Neural cell (in vitro differentiated cells): Measurements from ENCODE around the gene OBP2A. TPM values are rescaled to one million over a fixed set of nuclear protein-coding genes. Genes with fewer than 3 reads are reported as not detected.

Experiments
- H2AFZ ChIP-seq: fragments of 200-600, 300-800 bp; sonication (generic), shearing (Covaris generic); 2 replicates; pipeline ENCODE4 v1.6.0; 2014; ENCODE audit warnings: low read depth, mild to moderate bottlenecking, antibody characterized with exemption, low read length, moderate library complexity
- H3F3A ChIP-seq: fragments of 200-600 bp; shearing (Covaris generic); 2 replicates; pipeline ENCODE4 v1.6.1; 2016; ENCODE audit warnings: mild to moderate bottlenecking, moderate library complexity, mixed read lengths, antibody characterized with exemption, low read length; ENCODE audit not compliant: insufficient read depth, poor library complexity, severe bottlenecking
- H3K27ac ChIP-seq: fragments of 200-600, 300-800 bp; sonication (generic), shearing (Covaris generic); 2 replicates; pipeline ENCODE4 v1.5.1; 2014; ENCODE audit warnings: mild to moderate bottlenecking, low read length, moderate library complexity
- H3K27me3 ChIP-seq: fragments of 300-800, 200-600 bp; sonication (generic), shearing (Covaris generic); 2 replicates; pipeline ENCODE4 v1.6.0; 2014; ENCODE audit warnings: mild to moderate bottlenecking, low read depth, low read length, moderate library complexity; ENCODE audit not compliant: insufficient read depth
- H3K36me3 ChIP-seq: fragments of 300-800, 200-600 bp; sonication (generic), shearing (Covaris generic); 2 replicates; pipeline ENCODE4 v1.5.1; 2014; ENCODE audit warnings: mild to moderate bottlenecking, antibody characterized with exemption, low read length, moderate library complexity; ENCODE audit not compliant: insufficient read depth
- H3K4me2 ChIP-seq: fragments of 300-800, 200-600 bp; sonication (generic), shearing (Covaris generic); 2 replicates; pipeline ENCODE4 v1.6.0; 2014; ENCODE audit warnings: mild to moderate bottlenecking, low read length
- H3K4me3 ChIP-seq: fragments of 300-800, 200-600 bp; sonication (generic), shearing (Covaris generic); 2 replicates; pipeline ENCODE4 v1.5.1; 2014; ENCODE audit warnings: mild to moderate bottlenecking, low read length, moderate library complexity
- H3K79me2 ChIP-seq: fragments of 200-600 bp; shearing (Covaris generic); replicated peaks from 2 replicates; pipeline ENCODE4 v1.6.0; 2014; ENCODE audit warnings: mild to moderate bottlenecking, low read length, moderate library complexity; ENCODE audit not compliant: insufficient read depth
- H3K9ac ChIP-seq: fragments of 300-800, 200-600 bp; sonication (generic), shearing (Covaris generic); 2 replicates; pipeline ENCODE4 v1.6.1; 2016; ENCODE audit warnings: mild to moderate bottlenecking, low read length, mixed read lengths
- H3K9me2 ChIP-seq: fragments of 200-600 bp; shearing (Covaris generic); 2 replicates; pipeline ENCODE4 v1.6.1; 2016; ENCODE audit warnings: mild to moderate bottlenecking, low read length, mixed read lengths; ENCODE audit not compliant: insufficient read depth
- H3K9me3 ChIP-seq: fragments of 200-600, 300-800 bp; sonication (generic), shearing (Covaris generic); 2 replicates; pipeline ENCODE4 v1.6.1; 2016; ENCODE audit warnings: mild to moderate bottlenecking, mixed run types, low read length, moderate library complexity, mixed read lengths
- H4K20me1 ChIP-seq: fragments of 200-600 bp; shearing (Covaris generic); 2 replicates; pipeline ENCODE4 v1.6.1; 2016; ENCODE audit warnings: mild to moderate bottlenecking, mixed run types; ENCODE audit not compliant: insufficient read depth
- EP300 ChIP-seq: fragments of 450-650 bp; conservative IDR thresholded peaks from 2 replicates; pipeline ENCODE4 v1.6.1; 2014; ENCODE audit warnings: antibody characterized with exemption, mild to moderate bottlenecking, moderate library complexity; ENCODE audit not compliant: poor library complexity, severe bottlenecking
- EZH2 ChIP-seq: fragments of 200-600, 300-800 bp; shearing (Covaris generic), sonication (generic); IDR thresholded peaks from 2 replicates; pipeline ENCODE4 v1.6.1; 2014; ENCODE audit warnings: antibody characterized with exemption, low read length, borderline replicate concordance, mild to moderate bottlenecking; ENCODE audit not compliant: insufficient read depth, poor library complexity, severe bottlenecking
- MXI1 ChIP-seq: fragments of 450-650 bp; conservative IDR thresholded peaks from 2 replicates; pipeline ENCODE4 v1.6.1; 2014; ENCODE audit warnings: antibody characterized with exemption, mild to moderate bottlenecking; ENCODE audit not compliant: poor library complexity, severe bottlenecking
- RAD21 ChIP-seq: fragments of 450-650 bp; conservative IDR thresholded peaks from 2 replicates; pipeline ENCODE4 v1.6.1; 2014; ENCODE audit warnings: antibody characterized with exemption, mild to moderate bottlenecking, moderate library complexity
- SMC3 ChIP-seq: fragments of 450-650 bp; conservative IDR thresholded peaks from 2 replicates; pipeline ENCODE4 v1.6.1; 2014; ENCODE audit warnings: antibody characterized with exemption, mild to moderate bottlenecking, moderate library complexity; ENCODE audit not compliant: poor library complexity
- polyA plus RNA-seq: library from polyadenylated mRNA; depleted of rRNA; stranded (reverse); fragments of >200 nt; gene quantifications from 2 replicates; pipeline ENCODE4 v1.2.3, GENCODE V29; 2014
- TF ChIP-seq, protein P1 (sequence below): fragments of 450-650 bp; IDR thresholded peaks from 2 replicates; pipeline ENCODE4 v1.5.1; 2014; ENCODE audit warnings: antibody characterized with exemption, mild to moderate bottlenecking, moderate library complexity; ENCODE audit not compliant: poor library complexity, severe bottlenecking
- TF ChIP-seq, protein P2 (sequence below): IDR thresholded peaks from 2 replicates; pipeline ENCODE4 v1.6.1; 2012; ENCODE audit warnings: borderline replicate concordance

Gene OBP2A
- polyA plus RNA-seq, 1 donor from 2014 or later: not detected

DNA sequence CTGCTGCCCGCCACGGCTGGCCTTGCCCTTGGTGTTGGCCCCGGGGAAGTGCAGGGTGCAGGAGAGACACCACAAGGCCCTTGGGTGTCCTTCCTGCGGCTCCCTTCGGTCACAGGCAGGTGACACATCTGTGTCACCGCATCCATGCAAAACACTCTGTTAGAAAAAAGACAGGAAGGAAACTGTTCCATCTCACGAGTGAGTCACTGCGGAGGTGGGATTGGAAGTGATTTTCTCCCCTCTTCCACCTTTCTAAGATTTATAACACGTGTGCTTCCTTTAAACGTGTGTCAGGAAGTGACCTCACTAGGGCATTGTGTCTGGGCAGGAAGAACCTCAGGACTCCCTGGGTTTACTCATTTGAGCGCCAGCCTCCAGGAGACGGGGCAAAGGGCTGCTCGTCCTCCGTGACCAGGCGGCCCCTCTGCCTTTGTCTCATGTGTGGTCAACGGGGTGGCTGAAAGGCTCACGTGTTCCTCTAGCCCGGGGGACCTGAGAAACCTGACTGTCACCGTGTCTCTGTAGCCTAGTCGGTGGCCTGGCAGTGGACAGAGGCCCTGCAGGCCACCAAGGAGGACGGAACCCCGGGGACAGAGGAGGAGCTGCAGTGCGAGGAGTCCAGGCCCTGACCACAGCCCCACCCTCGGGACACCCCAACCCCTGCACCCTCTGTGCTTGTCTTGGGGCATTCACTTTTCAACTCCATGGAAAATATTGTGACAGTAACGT is 29.6 kb upstream of the OBP2A start:
- no peak overlapping the region for H3K4me3 ChIP-seq
- no peak overlapping the region for H2AFZ ChIP-seq
- no peaks in the 10 kb centered on the region for H3F3A ChIP-seq
- H3K79me2 ChIP-seq: no peaks in the 10 kb centered on the region
- H4K20me1 ChIP-seq: no peaks in the 10 kb centered on the region
- TF ChIP-seq, protein P1, sequence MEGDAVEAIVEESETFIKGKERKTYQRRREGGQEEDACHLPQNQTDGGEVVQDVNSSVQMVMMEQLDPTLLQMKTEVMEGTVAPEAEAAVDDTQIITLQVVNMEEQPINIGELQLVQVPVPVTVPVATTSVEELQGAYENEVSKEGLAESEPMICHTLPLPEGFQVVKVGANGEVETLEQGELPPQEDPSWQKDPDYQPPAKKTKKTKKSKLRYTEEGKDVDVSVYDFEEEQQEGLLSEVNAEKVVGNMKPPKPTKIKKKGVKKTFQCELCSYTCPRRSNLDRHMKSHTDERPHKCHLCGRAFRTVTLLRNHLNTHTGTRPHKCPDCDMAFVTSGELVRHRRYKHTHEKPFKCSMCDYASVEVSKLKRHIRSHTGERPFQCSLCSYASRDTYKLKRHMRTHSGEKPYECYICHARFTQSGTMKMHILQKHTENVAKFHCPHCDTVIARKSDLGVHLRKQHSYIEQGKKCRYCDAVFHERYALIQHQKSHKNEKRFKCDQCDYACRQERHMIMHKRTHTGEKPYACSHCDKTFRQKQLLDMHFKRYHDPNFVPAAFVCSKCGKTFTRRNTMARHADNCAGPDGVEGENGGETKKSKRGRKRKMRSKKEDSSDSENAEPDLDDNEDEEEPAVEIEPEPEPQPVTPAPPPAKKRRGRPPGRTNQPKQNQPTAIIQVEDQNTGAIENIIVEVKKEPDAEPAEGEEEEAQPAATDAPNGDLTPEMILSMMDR: no peak
- no peak for TF ChIP-seq EZH2
- no peak for TF ChIP-seq SMC3
- TF ChIP-seq MXI1: no peak
- H3K9me3 ChIP-seq: no peaks in the 10 kb centered on the region
- no peak overlapping the region for H3K9ac ChIP-seq
- H3K9me2 ChIP-seq: no peaks in the 10 kb centered on the region
- H3K4me2 ChIP-seq: no peak overlapping the region
- no peaks in the 10 kb centered on the region for H3K36me3 ChIP-seq
- H3K27me3 ChIP-seq: no peaks in the 10 kb centered on the region
- no peak overlapping the region for H3K27ac ChIP-seq

DNA sequence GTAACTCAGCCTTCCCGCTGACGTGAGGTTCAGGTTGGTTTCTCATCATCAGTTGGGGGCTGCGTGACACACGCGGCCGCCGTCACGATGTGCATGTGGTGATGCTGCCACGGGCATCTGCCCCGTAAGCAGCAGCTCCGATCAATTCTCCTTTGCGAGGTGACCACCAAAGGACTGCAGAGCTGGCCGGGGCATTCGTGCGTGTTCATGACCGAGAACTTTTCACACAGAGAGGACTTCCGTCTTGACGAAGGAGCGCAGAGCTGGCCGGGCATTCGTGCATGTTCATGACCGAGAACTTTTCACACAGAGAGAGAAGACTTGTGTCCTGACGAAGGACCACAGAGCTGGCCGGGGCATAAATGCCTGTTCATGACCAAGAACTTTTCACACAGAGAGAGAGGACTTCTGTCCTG is 28.5 kb upstream of the OBP2A start:
- no peak overlapping the region for H2AFZ ChIP-seq
- no peaks in the 10 kb centered on the region for H3K27me3 ChIP-seq
- H3K79me2 ChIP-seq: no peaks in the 10 kb centered on the region
- no peak overlapping the region for H3K27ac ChIP-seq
- H3K36me3 ChIP-seq: no peaks in the 10 kb centered on the region
- TF ChIP-seq EP300 (no peak), RAD21 (no peak), MXI1 (no peak)
- TF ChIP-seq, protein P1: no peak
- TF ChIP-seq, protein P2, sequence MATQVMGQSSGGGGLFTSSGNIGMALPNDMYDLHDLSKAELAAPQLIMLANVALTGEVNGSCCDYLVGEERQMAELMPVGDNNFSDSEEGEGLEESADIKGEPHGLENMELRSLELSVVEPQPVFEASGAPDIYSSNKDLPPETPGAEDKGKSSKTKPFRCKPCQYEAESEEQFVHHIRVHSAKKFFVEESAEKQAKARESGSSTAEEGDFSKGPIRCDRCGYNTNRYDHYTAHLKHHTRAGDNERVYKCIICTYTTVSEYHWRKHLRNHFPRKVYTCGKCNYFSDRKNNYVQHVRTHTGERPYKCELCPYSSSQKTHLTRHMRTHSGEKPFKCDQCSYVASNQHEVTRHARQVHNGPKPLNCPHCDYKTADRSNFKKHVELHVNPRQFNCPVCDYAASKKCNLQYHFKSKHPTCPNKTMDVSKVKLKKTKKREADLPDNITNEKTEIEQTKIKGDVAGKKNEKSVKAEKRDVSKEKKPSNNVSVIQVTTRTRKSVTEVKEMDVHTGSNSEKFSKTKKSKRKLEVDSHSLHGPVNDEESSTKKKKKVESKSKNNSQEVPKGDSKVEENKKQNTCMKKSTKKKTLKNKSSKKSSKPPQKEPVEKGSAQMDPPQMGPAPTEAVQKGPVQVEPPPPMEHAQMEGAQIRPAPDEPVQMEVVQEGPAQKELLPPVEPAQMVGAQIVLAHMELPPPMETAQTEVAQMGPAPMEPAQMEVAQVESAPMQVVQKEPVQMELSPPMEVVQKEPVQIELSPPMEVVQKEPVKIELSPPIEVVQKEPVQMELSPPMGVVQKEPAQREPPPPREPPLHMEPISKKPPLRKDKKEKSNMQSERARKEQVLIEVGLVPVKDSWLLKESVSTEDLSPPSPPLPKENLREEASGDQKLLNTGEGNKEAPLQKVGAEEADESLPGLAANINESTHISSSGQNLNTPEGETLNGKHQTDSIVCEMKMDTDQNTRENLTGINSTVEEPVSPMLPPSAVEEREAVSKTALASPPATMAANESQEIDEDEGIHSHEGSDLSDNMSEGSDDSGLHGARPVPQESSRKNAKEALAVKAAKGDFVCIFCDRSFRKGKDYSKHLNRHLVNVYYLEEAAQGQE: no peak
- no peak overlapping the region for H3K9ac ChIP-seq
- H3K9me2 ChIP-seq: no peaks in the 10 kb centered on the region
- H3K9me3 ChIP-seq: no peaks in the 10 kb centered on the region
- no peak overlapping the region for H3K4me2 ChIP-seq
- H4K20me1 ChIP-seq: no peaks in the 10 kb centered on the region
- no peak overlapping the region for H3K4me3 ChIP-seq
- no peaks in the 10 kb centered on the region for H3F3A ChIP-seq
